ENCODE data around the gene RSBN1L. TPM values are rescaled to one million over a fixed set of nuclear protein-coding genes. Genes with fewer than 3 reads are reported as not detected.

Gene RSBN1L
- total and polyA plus RNA-seq, 11 donors: 4.0 to 12.1 (median 9.0) TPM

- no peaks in the 10 kb centered on the region for H3K9me3 ChIP-seq
- DNase-seq (no peak), ATAC-seq (no peak)
- peaks cover 0 to 80% (median 34%) of the 10 kb centered on the region in 9 donors for H3K36me3 ChIP-seq
- TF ChIP-seq, protein P1, sequence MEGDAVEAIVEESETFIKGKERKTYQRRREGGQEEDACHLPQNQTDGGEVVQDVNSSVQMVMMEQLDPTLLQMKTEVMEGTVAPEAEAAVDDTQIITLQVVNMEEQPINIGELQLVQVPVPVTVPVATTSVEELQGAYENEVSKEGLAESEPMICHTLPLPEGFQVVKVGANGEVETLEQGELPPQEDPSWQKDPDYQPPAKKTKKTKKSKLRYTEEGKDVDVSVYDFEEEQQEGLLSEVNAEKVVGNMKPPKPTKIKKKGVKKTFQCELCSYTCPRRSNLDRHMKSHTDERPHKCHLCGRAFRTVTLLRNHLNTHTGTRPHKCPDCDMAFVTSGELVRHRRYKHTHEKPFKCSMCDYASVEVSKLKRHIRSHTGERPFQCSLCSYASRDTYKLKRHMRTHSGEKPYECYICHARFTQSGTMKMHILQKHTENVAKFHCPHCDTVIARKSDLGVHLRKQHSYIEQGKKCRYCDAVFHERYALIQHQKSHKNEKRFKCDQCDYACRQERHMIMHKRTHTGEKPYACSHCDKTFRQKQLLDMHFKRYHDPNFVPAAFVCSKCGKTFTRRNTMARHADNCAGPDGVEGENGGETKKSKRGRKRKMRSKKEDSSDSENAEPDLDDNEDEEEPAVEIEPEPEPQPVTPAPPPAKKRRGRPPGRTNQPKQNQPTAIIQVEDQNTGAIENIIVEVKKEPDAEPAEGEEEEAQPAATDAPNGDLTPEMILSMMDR (IDR thresholded peaks at IDR 0.05): no peak
- no peak for TF ChIP-seq POLR2A (IDR thresholded peaks at IDR 0.05)
- WGBS, 4 donors: 92 to 99% (median 96%) methylated on average over 9 of the region's 9 CpGs
- intact Hi-C loops (cut with DNase I): loop anchor here in 7 of 10 donors (2.0 to 10.0 kb wide), 7 partner anchors 41 to 369 kb away; partner anchors contain the start of gene RSBN1L (in 1 of the 7)
- H3K4me1 ChIP-seq: peaks cover 0 to 7% (median 0%) of the 10 kb centered on the region in 12 donors
- H3K4me3 ChIP-seq: no peak overlapping the region
- H3K27me3 ChIP-seq: no peaks in the 10 kb centered on the region
- H3K27ac ChIP-seq: no peak overlapping the region
Observed at GRCh38 chr7:77655836-77656455, 40.3 kb upstream of the RSBN1L start.

DNA sequence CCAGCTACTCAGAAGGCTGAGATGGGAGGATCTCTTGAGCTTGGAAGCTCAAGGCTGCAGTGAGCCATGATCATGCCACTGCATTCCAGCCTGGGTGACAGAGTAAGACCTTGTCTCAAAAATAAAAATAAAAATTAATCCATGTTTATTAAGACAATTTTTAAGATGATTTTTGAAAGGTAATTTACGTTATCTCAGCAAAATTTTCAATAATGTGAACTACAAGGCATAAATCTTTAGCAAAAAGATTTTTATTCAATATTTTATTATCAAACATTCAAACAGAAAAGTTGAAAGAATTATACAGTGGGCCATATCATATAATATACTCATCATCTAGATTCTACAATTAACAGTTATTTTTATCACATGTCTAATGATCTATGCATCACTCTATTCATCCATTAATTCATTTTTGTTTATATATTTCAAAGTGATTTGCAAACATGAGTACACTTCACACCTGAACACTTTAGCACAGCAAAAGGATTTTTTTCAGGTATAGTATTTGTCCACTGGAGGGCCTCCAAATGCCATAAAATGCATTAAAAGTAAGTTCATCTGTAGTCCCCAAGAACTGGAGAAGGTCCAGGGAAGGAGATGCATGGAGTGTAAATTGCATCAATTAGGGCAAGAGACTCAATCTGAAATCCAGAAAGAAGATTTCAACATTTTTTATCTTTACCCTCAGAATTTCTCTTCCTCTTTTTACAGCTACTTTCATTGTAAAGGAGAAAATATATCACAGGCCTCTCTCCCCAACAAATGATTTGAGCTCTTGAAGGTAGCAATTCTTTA, 38.6 kb upstream of the RSBN1L start:
- Histone ChIP-seq H3K27me3 (no peaks in the 10 kb centered on the region), H3K4me1 (peaks cover 0 to 3% (median 0%) of the 10 kb centered on the region in 12 donors), H3K36me3 (peaks cover 0 to 75% (median 38%) of the 10 kb centered on the region in 9 donors), H3K4me3 (no peak overlapping the region), H3K27ac (no peak overlapping the region), H3K9me3 (no peaks in the 10 kb centered on the region)
- TF ChIP-seq POLR2A (IDR thresholded peaks at IDR 0.05): no peak
- TF ChIP-seq, protein P1 (IDR thresholded peaks at IDR 0.05): peak; percentile 19 to 60 (median 46)
- intact Hi-C loops (cut with DNase I): loop anchor here in 5 of 10 donors (2.0 to 10.0 kb wide), 6 partner anchors 40 to 367 kb away; partner anchors contain the start of gene RSBN1L (in 1 of the 5)
- ATAC-seq (peak in 1 of 4 donors; percentile 32), DNase-seq (no peak)
- WGBS, 4 donors: 92 to 100% (median 97%) methylated on average over 1 of the region's 1 CpG

GRCh38 chr7:77658928-77659327, 37.3 kb upstream of the RSBN1L start:
- intact Hi-C loops (cut with DNase I): loop anchor here in 4 of 10 donors (2.0 to 10.0 kb wide), 6 partner anchors 38 to 366 kb away; partner anchors contain the start of gene RSBN1L (in 1 of the 4)
- H3K9me3 ChIP-seq: no peaks in the 10 kb centered on the region

More at GRCh38 chr7:77658928-77659327, 37.3 kb upstream of the RSBN1L start:
- no peaks in the 10 kb centered on the region for H3K27me3 ChIP-seq
- H3K4me1 ChIP-seq: no peaks in the 10 kb centered on the region
- ATAC-seq (no peak), DNase-seq (no peak)
- no peak overlapping the region for H3K4me3 ChIP-seq
- whole genome bisulfite sequencing, 4 donors: 92 to 96% (median 95%) methylated on average over 5 of the region's 5 CpGs
- TF ChIP-seq POLR2A (IDR thresholded peaks at IDR 0.05): no peak
- TF ChIP-seq, protein P1 (IDR thresholded peaks at IDR 0.05): no peak
- H3K27ac ChIP-seq: no peak overlapping the region
- peaks cover 0 to 67% (median 30%) of the 10 kb centered on the region in 9 donors for H3K36me3 ChIP-seq
